Left renal cortex interstitium (tissue), 4 donors: Measurements from ENCODE around the gene IAH1. TPM values are rescaled to one million over a fixed set of nuclear protein-coding genes. Genes with fewer than 3 reads are reported as not detected.

Experiments
- DNase-seq, 4 donors: peaks; one replicate each; pipeline ENCODE4 v3.0.0-alpha.2; 2013; ENCODE audit warnings: low read depth in 4 of 4, low spot score in 2 of 4, missing footprints in 1 of 4
- polyA plus RNA-seq, 4 donors: library from polyadenylated mRNA; unstranded; fragments of 120-200 nt; gene quantifications; one replicate each; pipeline ENCODE4 v1.2.1, GENCODE V29; 2013; ENCODE audit not compliant: insufficient read length in 4 of 4

IAH1 gene
- 10 to 100 TPM; 40.8 to 47.2 (median 47.0) TPM for polyA plus RNA-seq

GRCh38 chr2:9474361-9475057 lies at the start of gene IAH1:
Gene IAH1 (plus strand): TSS chr2:9474551. CDS start chr2:9474567, 16 bp downstream.
- DNase-seq = peak in 3 of 4 donors; percentile 13 to 44 (median 17)

GRCh38 chr2:9428965-9429577 lies 45.3 kb upstream of the IAH1 start:
- DNase-seq = no peak

- no peak for DNase-seq
Measured at GRCh38 chr2:9430316-9431293, 43.7 kb upstream of the IAH1 start.

- no peak for DNase-seq
Measured at GRCh38 chr2:9434489-9434888, 39.9 kb upstream of the IAH1 start.

GRCh38 chr2:9439536-9439935 lies 34.8 kb upstream of the IAH1 start:
- DNase-seq = no peak

GRCh38 chr2:9440058-9440727 lies 34.2 kb upstream of the IAH1 start:
- DNase-seq = no peak

GRCh38 chr2:9441556-9441955 lies 32.8 kb upstream of the IAH1 start:
- DNase-seq = no peak

- DNase-seq = no peak
Measured at GRCh38 chr2:9443526-9443925, 30.8 kb upstream of the IAH1 start.

- no peak for DNase-seq
Measured at GRCh38 chr2:9445089-9445488, 29.3 kb upstream of the IAH1 start.

GRCh38 chr2:9451231-9451630 lies 23.1 kb upstream of the IAH1 start:
- DNase-seq = no peak

GRCh38 chr2:9460441-9461017 lies 13.8 kb upstream of the IAH1 start:
- DNase-seq = no peak

GRCh38 chr2:9461079-9461478 lies 13.3 kb upstream of the IAH1 start:
- no peak for DNase-seq

- no peak for DNase-seq
Measured at GRCh38 chr2:9462313-9462712, 12.0 kb upstream of the IAH1 start.

- DNase-seq = no peak
Measured at GRCh38 chr2:9462886-9463697, 11.3 kb upstream of the IAH1 start.

- no peak for DNase-seq
Measured at GRCh38 chr2:9463698-9464034, 10.7 kb upstream of the IAH1 start.

GRCh38 chr2:9465170-9465569 lies 9.2 kb upstream of the IAH1 start:
- no peak for DNase-seq

GRCh38 chr2:9466147-9466683 lies 8.1 kb upstream of the IAH1 start:
- DNase-seq = no peak

- no peak for DNase-seq
Measured at GRCh38 chr2:9467687-9468086, 6.7 kb upstream of the IAH1 start.

GRCh38 chr2:9471206-9471605 lies 3.1 kb upstream of the IAH1 start:
- DNase-seq = no peak
